HepG2 (cell line): ENCODE data around the gene CLMP. TPM values are rescaled to one million over a fixed set of nuclear protein-coding genes. Genes with fewer than 3 reads are reported as not detected.

ENCODE experiments used
- ATAC-seq: fragments of 200-7000 bp; cut with Tn5 transposase; 3 replicates; pipeline ENCODE4 v1.9.1; 2020; ENCODE audit warnings: mild to moderate bottlenecking, moderate library complexity
- BruUV-seq: library from RNA; stranded (reverse); fragments of 400-500 nt; replicated peaks from 2 replicates; lab custom pipeline; 2021; lab: Mats Ljungman, UMichigan
- CTCF ChIA-PET: fragments of 300-600 bp; formaldehyde crosslinking; extraction: SDS; loops from one replicate; lab custom pipeline; 2021; ENCODE audit warnings: low total read pairs, inconsistent platforms, low intra/inter-chr PET ratio; lab: Yijun Ruan, JAX
- POLR2A ChIA-PET: fragments of 350-600 bp; sonication (Branson Sonifier 250); formaldehyde crosslinking; loops from one replicate; lab custom pipeline; 2020; ENCODE audit warnings: antibody characterized with exemption, inconsistent platforms; lab: Yijun Ruan, JAX
- DNase-seq: peaks from one replicate; pipeline ENCODE4 v3.0.0-alpha.2; 2015; ENCODE audit warnings: low spot score
- FAIRE-seq: peaks from 3 replicates; lab custom pipeline; 2011; peaks lifted over from hg19 to GRCh38; lab: Jason Lieb, UNC
- H2AFZ ChIP-seq: one replicate; pipeline ENCODE4 v1.6.1; 2011; ENCODE audit warnings: low read length, inconsistent platforms
- H3K27ac ChIP-seq: fragments of 300-600 bp; 3 replicates; pipeline ENCODE4 v1.8.0; 2011; ENCODE audit warnings: mixed run types, mild to moderate bottlenecking, mixed read lengths, low read length, inconsistent platforms; ENCODE audit not compliant: insufficient read depth; ENCODE audit errors: extremely low read length
- H3K27me3 ChIP-seq, 2 experiments: fragments of 200-600 bp in 1 of 2; 2 replicates in 1 of 2; 3 replicates in 1 of 2; pipeline versions ENCODE4 v1.6.0 to v1.8.0; 2011; ENCODE audit warnings: low read length in 2 of 2, mild to moderate bottlenecking in 2 of 2, moderate library complexity in 2 of 2, inconsistent platforms in 1 of 2; ENCODE audit not compliant: insufficient read depth in 2 of 2, control insufficient read depth in 1 of 2
- H3K36me3 ChIP-seq, 2 experiments: fragments of 200-600 bp in 1 of 2; replicated peaks in 1 of 2; 2 replicates in 1 of 2; 3 replicates in 1 of 2; pipeline versions ENCODE4 v1.5.1 to v1.8.0; 2011; ENCODE audit warnings: low read length in 2 of 2, inconsistent platforms in 1 of 2; ENCODE audit not compliant: insufficient read depth in 2 of 2, control insufficient read depth in 1 of 2
- H3K4me1 ChIP-seq: 2 replicates; pipeline ENCODE4 v1.5.1; 2012; ENCODE audit warnings: low read length, inconsistent platforms; ENCODE audit not compliant: insufficient read depth
- H3K4me2 ChIP-seq: 2 replicates; pipeline ENCODE4 v1.6.0; 2011; ENCODE audit warnings: low read depth, low read length, inconsistent platforms
- H3K4me3 ChIP-seq, 3 experiments: fragments of 200-600 bp in 1 of 3; sonication (generic), shearing (Covaris generic) in 1 of 3; replicated peaks in 1 of 3; 2 replicates each; pipeline ENCODE4 v1.5.1; 2011 to 2016; ENCODE audit warnings: low read length in 3 of 3, inconsistent platforms in 2 of 3, low read depth in 2 of 3, mild to moderate bottlenecking in 2 of 3, control low read depth in 1 of 3, mixed read lengths in 1 of 3; ENCODE audit not compliant: insufficient read depth in 1 of 3
- H3K79me2 ChIP-seq: one replicate; pipeline ENCODE4 v1.6.1; 2011; ENCODE audit warnings: low read length, inconsistent platforms; ENCODE audit not compliant: insufficient read depth
- H3K9ac ChIP-seq: 2 replicates; pipeline ENCODE4 v1.6.0; 2011; ENCODE audit warnings: mild to moderate bottlenecking, low read depth, low read length, inconsistent platforms; ENCODE audit not compliant: insufficient read depth
- H3K9me3 ChIP-seq: 2 replicates; pipeline ENCODE4 v1.5.1; 2012; ENCODE audit warnings: mild to moderate bottlenecking, low read length
- H4K20me1 ChIP-seq: 2 replicates; pipeline ENCODE4 v1.6.0; 2011; ENCODE audit warnings: inconsistent platforms, mild to moderate bottlenecking, low read length, moderate library complexity; ENCODE audit not compliant: insufficient read depth
- AHR ChIP-seq: IDR thresholded peaks from 2 replicates; pipeline ENCODE4 v1.6.1; 2018; ENCODE audit warnings: missing genetic modification reagents, missing compliant biosample characterization
- ELF1 ChIP-seq: sonication (generic); formaldehyde crosslinking; IDR thresholded peaks from 2 replicates; pipeline ENCODE4 v1.4.0; 2020; ENCODE audit warnings: missing genetic modification reagents
- ELF3 ChIP-seq: IDR thresholded peaks from 2 replicates; pipeline ENCODE4 v1.6.1; 2016; ENCODE audit warnings: missing genetic modification reagents, missing compliant biosample characterization
- ESRRA ChIP-seq: sonication (generic); formaldehyde crosslinking; IDR thresholded peaks from 2 replicates; pipeline ENCODE4 v1.5.1; 2020; ENCODE audit warnings: mild to moderate bottlenecking, low read depth, missing genetic modification reagents
- HNRNPLL ChIP-seq: fragments of 200-400 bp; formaldehyde crosslinking; IDR thresholded peaks from 2 replicates; pipeline ENCODE4 v1.6.1; 2017; ENCODE audit warnings: mild to moderate bottlenecking, low read depth, low read length; ENCODE audit not compliant: poor library complexity, severe bottlenecking
- HOXA7 ChIP-seq: sonication (generic); formaldehyde crosslinking; IDR thresholded peaks from 2 replicates; pipeline ENCODE4 v1.8.1; 2022; ENCODE audit warnings: mild to moderate bottlenecking, missing genetic modification reagents, moderate library complexity
- MED8 ChIP-seq: sonication (generic); formaldehyde crosslinking; IDR thresholded peaks from 2 replicates; pipeline ENCODE4 v1.8.1; 2023; ENCODE audit warnings: mild to moderate bottlenecking, missing genetic modification reagents; ENCODE audit not compliant: insufficient replicate concordance
- NFE2L2 ChIP-seq: fragments of 150-350 bp; IDR thresholded peaks from 2 replicates; pipeline ENCODE4 v1.6.1; 2014; ENCODE audit warnings: low read length
- TFE3 ChIP-seq: IDR thresholded peaks from 2 replicates; pipeline ENCODE4 v1.6.1; 2016
- THYN1 ChIP-seq: sonication (generic); formaldehyde crosslinking; IDR thresholded peaks from 2 replicates; pipeline ENCODE4 v1.8.1; 2023; ENCODE audit warnings: low read depth, mild to moderate bottlenecking, moderate library complexity, missing genetic modification reagents, borderline replicate concordance
- ZBTB43 ChIP-seq: sonication (generic); formaldehyde crosslinking; conservative IDR thresholded peaks from 2 replicates; pipeline ENCODE4 v1.4.0; 2020; ENCODE audit warnings: missing genetic modification reagents
- ZNF18 ChIP-seq: sonication (generic); formaldehyde crosslinking; IDR thresholded peaks from 2 replicates; pipeline ENCODE4 v1.8.0; 2022; ENCODE audit warnings: mild to moderate bottlenecking, missing genetic modification reagents; ENCODE audit not compliant: insufficient replicate concordance
- ZNF292 ChIP-seq: sonication (generic); formaldehyde crosslinking; IDR thresholded peaks from 2 replicates; pipeline ENCODE4 v1.8.1; 2022; ENCODE audit warnings: mild to moderate bottlenecking, low read depth, missing genetic modification reagents, borderline replicate concordance
- ZNF354B ChIP-seq: sonication (generic); formaldehyde crosslinking; IDR thresholded peaks from 2 replicates; pipeline ENCODE4 v1.8.0; 2022; ENCODE audit warnings: mild to moderate bottlenecking, missing genetic modification reagents
- ZNF468 ChIP-seq: sonication (generic); formaldehyde crosslinking; IDR thresholded peaks from 2 replicates; pipeline ENCODE4 v1.8.0; 2022; ENCODE audit warnings: mild to moderate bottlenecking, moderate library complexity, missing genetic modification reagents
- ZNF558 ChIP-seq: sonication (generic); formaldehyde crosslinking; IDR thresholded peaks from 2 replicates; pipeline ENCODE4 v1.9.0; 2022; ENCODE audit warnings: mild to moderate bottlenecking, missing genetic modification reagents, borderline replicate concordance
- ZNF577 ChIP-seq: sonication (generic); formaldehyde crosslinking; IDR thresholded peaks from 2 replicates; pipeline ENCODE4 v1.4.0; 2020; ENCODE audit warnings: mild to moderate bottlenecking, low read depth, missing genetic modification reagents, borderline replicate concordance
- WGBS: methylation state at CpG from one replicate; pipeline ENCODE4 v1.1.6; 2017; ENCODE audit warnings: low lambda C conversion rate; 5-methylcytosine and 5-hydroxymethylcytosine counted together
- in situ Hi-C: cut with HindIII; loops from 2 replicates; pipeline ENCODE4 v1.10.0; 2017; ENCODE audit warnings: low pct_unique_long_range_greater_than_20kb; ENCODE audit not compliant: extremely low pct_ligation_motif_present
- intact Hi-C: fragments of 100-400 bp; cut with micrococcal nuclease; formaldehyde crosslinking; loops from one replicate; pipeline ENCODE4 v1.10.0; 2022; ENCODE audit not compliant: unreplicated experiment
- polyA plus RNA-seq, 8 experiments: library from polyadenylated mRNA; depleted of rRNA in 3 of 8; stranded (reverse) in 7 of 8; unstranded in 1 of 8; fragments of >200 nt; fragmentation: Illumina TruSeq in 4 of 8; extraction: Trizol in 4 of 8; gene quantifications; 2 replicates each; pipeline versions ENCODE4 v1.2.1 to v1.2.3, GENCODE V29; 2011 to 2016; ENCODE audit warnings: low read depth in 4 of 8, missing spikeins in 1 of 8, mixed read lengths in 1 of 8; ENCODE audit not compliant: insufficient read depth in 1 of 8
- total RNA-seq, 5 experiments: library from RNA; depleted of rRNA; stranded (reverse); fragments of >200 nt; fragmentation: Illumina TruSeq; extraction: Trizol; gene quantifications; 2 replicates each; pipeline ENCODE4 v1.2.3, GENCODE V29; 2016; ENCODE audit warnings: low read depth in 1 of 5

Gene CLMP
- total and polyA plus RNA-seq, 2 of the 13 experiments (the other 11 are each of a cell fraction or from before 2014, with no cell fraction given), result not detected

GRCh38 chr11:123238297-123238696 is 43.2 kb upstream of the CLMP start (continued):
- no peak for TF ChIP-seq HNRNPLL
- TF ChIP-seq, all 625 proteins: peak for 0

GRCh38 chr11:123236879-123237278 is 41.8 kb upstream of the CLMP start:
- WGBS, result 31% methylated on average over 3 of the region's 3 CpGs
- no peak for FAIRE-seq
- ChIA-PET POLR2A (no interaction called here), CTCF (no interaction called here)
- BruUV-seq, result no TSS peak
- Histone ChIP-seq H3K4me3 (no peak overlapping the region), H3K36me3 (no peaks in the 10 kb centered on the region), H3K79me2 (no peaks in the 10 kb centered on the region), H3K4me1 (no peaks in the 10 kb centered on the region), H2AFZ (no peak overlapping the region), H3K9ac (no peak overlapping the region), H3K27me3 (no peaks in the 10 kb centered on the region), H4K20me1 (no peaks in the 10 kb centered on the region), H3K9me3 (no peaks in the 10 kb centered on the region), H3K4me2 (no peak overlapping the region), H3K27ac (no peak overlapping the region)
- no peak for TF ChIP-seq TFE3 (CRISPR knock-in tag)
- TF ChIP-seq ZNF577 (CRISPR knock-in tag), result no peak
- TF ChIP-seq ZNF292 (CRISPR knock-in tag), result no peak
- no peak for TF ChIP-seq ELF3 (CRISPR knock-in tag)
- TF ChIP-seq ZNF558 (CRISPR knock-in tag), result no peak
- no peak for TF ChIP-seq ELF1
- TF ChIP-seq ZNF468 (CRISPR knock-in tag), result no peak
- TF ChIP-seq HOXA7 (CRISPR knock-in tag), result no peak
- no peak for TF ChIP-seq AHR (CRISPR knock-in tag)
- no peak for TF ChIP-seq THYN1 (CRISPR knock-in tag)
- no peak for TF ChIP-seq ZNF354B (CRISPR knock-in tag)
- no peak for TF ChIP-seq NFE2L2
- TF ChIP-seq MED8, result no peak
- no peak for TF ChIP-seq ZBTB43
- TF ChIP-seq ESRRA (CRISPR knock-in tag), result no peak
- TF ChIP-seq ZNF18 (CRISPR knock-in tag), result no peak
- intact Hi-C loops (no loop called here), in situ Hi-C loops (no loop called here)
- no peak for DNase-seq
- no peak for ATAC-seq
